Superior temporal gyrus (tissue), 1 donor: ENCODE data around the gene SERPINB12.

Source experiments
- DNase-seq: peaks from one replicate; pipeline ENCODE4 v3.0.0-alpha.2; 2016; ENCODE audit errors: extremely low spot score

Gene SERPINB12

GRCh38 chr18:63551769-63552168, 9.6 kb downstream of the SERPINB12 start:
- no peak for DNase-seq

GRCh38 chr18:63552581-63552980, 10.4 kb downstream of the SERPINB12 start:
- DNase-seq: no peak

GRCh38 chr18:63553081-63553480, 10.9 kb downstream of the SERPINB12 start:
- DNase-seq: no peak

GRCh38 chr18:63559567-63560491, 17.7 kb downstream of the SERPINB12 start:
- no peak for DNase-seq

- no peak for DNase-seq
Observed at GRCh38 chr18:63562284-63562683, 20.1 kb downstream of the SERPINB12 start.

GRCh38 chr18:63564021-63564420, 21.9 kb downstream of the SERPINB12 start:
- no peak for DNase-seq

- no peak for DNase-seq
Observed at GRCh38 chr18:63564561-63564960, 22.4 kb downstream of the SERPINB12 start.

- no peak for DNase-seq
Observed at GRCh38 chr18:63567276-63567675, 25.1 kb downstream of the SERPINB12 start.

- no peak for DNase-seq
Observed at GRCh38 chr18:63567825-63568224, 25.7 kb downstream of the SERPINB12 start.

GRCh38 chr18:63570721-63571120, 28.6 kb downstream of the SERPINB12 start:
- DNase-seq: no peak

GRCh38 chr18:63575681-63576080, 33.5 kb downstream of the SERPINB12 start:
- DNase-seq: no peak

- DNase-seq: peak; percentile 34
Observed at GRCh38 chr18:63578357-63578958, 36.3 kb downstream of the SERPINB12 start.

- DNase-seq: no peak
Observed at GRCh38 chr18:63579616-63580015, 37.4 kb downstream of the SERPINB12 start.

GRCh38 chr18:63585988-63586387, 43.8 kb downstream of the SERPINB12 start:
- DNase-seq: no peak

- no peak for DNase-seq
Observed at GRCh38 chr18:63586431-63586830, 44.3 kb downstream of the SERPINB12 start.

GRCh38 chr18:63586966-63587365, 44.8 kb downstream of the SERPINB12 start, which contains the start of gene SERPINB13:
Gene SERPINB13, plus strand, starts transcription at chr18:63587343. Its CDS starts 1,325 bp downstream, at chr18:63588668.
- no peak for DNase-seq

- DNase-seq: no peak
Observed at GRCh38 chr18:63588909-63589308, 46.7 kb downstream of the SERPINB12 start.

GRCh38 chr18:63590373-63590772, 48.2 kb downstream of the SERPINB12 start:
- no peak for DNase-seq

GRCh38 chr18:63590966-63591695, 49.0 kb downstream of the SERPINB12 start:
- DNase-seq: no peak

- DNase-seq: no peak
Observed at GRCh38 chr18:63591725-63592124, 49.6 kb downstream of the SERPINB12 start.

- no peak for DNase-seq
Observed at GRCh38 chr18:63592471-63592870, 50.3 kb downstream of the SERPINB12 start.

- DNase-seq: no peak
Observed at GRCh38 chr18:63596964-63597363, 54.8 kb downstream of the SERPINB12 start.
